ENCODE measurements around the gene ARID3C. TPM values are rescaled to one million over a fixed set of nuclear protein-coding genes. Genes with fewer than 3 reads are reported as not detected.

Gene ARID3C
- total RNA-seq, 4 donors from 2014 or later, result not detected

DNA sequence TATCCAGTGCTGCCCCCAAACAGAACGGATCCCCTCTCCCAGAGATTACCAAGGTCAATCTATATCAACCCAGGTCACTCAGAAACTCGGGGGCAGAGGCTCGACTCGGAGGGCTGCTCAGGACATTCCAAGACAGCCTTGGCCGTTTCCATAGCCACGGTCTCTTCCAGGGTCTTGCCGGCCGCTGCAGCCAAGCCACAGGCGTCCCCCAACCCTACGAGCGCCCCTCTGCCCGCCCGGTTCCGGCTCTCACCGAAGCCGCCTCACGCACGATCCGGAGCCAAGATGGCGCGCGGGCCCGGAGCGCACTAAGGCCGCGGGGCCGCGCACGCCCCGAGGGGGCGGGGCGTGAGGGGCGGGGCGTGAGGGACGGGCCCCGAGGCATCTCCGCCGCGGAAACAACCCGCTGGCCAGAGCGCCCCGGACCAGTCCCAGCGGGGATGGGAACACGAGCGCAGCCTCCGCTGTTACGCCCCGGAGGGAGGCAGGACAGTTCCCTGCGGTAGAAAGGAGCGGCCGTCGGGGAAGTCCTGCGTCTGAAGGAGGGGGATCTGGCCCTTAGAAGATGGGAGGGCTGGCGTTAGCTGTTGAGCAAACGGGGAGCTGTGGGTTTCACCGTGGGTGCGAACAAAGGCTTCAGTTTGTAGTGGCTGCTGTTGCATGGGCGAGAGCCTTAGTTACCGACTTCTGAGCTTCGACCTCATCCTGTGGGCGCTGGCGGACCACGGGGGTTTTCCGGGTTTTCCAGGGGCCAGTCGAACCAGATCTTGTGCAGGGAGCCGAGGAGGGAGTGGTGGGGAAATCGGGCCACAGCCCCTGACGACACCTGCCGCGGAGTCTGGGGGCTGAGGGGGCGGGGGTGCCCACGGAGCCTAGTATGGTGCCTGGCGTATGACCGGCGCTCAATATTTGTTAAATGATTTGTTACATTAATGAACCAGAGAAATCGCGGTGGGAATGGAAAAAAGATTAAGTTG, 16.8 kb downstream of the ARID3C start, which contains the start of gene RPP25L:
TSS of gene RPP25L (minus strand) at position 287 of the 977 bp plus-strand sequence. CDS start 801 bp downstream, outside the sequence.
- Histone ChIP-seq H3K27me3 (no peaks in the 10 kb centered on the region), H3K4me3 (peak within 1 kb of the TSS; percentile 64 to 91 (median 79)), H3K27ac (peak within 1 kb of the TSS; percentile 91 to 96 (median 94)), H3K4me1 (peaks cover 10 to 30% (median 23%) of the 10 kb centered on the region in 3 donors), H3K36me3 (peaks cover 0 to 39% (median 3%) of the 10 kb centered on the region in 3 donors), H3K9me3 (no peaks in the 10 kb centered on the region)
- DNase-seq, result peak; percentile 55
- peak in 3 of 4 donors; percentile 26 to 89 (median 78) for TF ChIP-seq POLR2A (IDR thresholded peaks at IDR 0.05)
- TF ChIP-seq, protein P1, sequence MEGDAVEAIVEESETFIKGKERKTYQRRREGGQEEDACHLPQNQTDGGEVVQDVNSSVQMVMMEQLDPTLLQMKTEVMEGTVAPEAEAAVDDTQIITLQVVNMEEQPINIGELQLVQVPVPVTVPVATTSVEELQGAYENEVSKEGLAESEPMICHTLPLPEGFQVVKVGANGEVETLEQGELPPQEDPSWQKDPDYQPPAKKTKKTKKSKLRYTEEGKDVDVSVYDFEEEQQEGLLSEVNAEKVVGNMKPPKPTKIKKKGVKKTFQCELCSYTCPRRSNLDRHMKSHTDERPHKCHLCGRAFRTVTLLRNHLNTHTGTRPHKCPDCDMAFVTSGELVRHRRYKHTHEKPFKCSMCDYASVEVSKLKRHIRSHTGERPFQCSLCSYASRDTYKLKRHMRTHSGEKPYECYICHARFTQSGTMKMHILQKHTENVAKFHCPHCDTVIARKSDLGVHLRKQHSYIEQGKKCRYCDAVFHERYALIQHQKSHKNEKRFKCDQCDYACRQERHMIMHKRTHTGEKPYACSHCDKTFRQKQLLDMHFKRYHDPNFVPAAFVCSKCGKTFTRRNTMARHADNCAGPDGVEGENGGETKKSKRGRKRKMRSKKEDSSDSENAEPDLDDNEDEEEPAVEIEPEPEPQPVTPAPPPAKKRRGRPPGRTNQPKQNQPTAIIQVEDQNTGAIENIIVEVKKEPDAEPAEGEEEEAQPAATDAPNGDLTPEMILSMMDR (IDR thresholded peaks at IDR 0.05), result no peak
- intact Hi-C loops (cut with DNase I), result no loop called here
- WGBS, 2 donors, result 1 to 2% methylated on average over 6 to 7 of the region's 77 CpGs

DNA sequence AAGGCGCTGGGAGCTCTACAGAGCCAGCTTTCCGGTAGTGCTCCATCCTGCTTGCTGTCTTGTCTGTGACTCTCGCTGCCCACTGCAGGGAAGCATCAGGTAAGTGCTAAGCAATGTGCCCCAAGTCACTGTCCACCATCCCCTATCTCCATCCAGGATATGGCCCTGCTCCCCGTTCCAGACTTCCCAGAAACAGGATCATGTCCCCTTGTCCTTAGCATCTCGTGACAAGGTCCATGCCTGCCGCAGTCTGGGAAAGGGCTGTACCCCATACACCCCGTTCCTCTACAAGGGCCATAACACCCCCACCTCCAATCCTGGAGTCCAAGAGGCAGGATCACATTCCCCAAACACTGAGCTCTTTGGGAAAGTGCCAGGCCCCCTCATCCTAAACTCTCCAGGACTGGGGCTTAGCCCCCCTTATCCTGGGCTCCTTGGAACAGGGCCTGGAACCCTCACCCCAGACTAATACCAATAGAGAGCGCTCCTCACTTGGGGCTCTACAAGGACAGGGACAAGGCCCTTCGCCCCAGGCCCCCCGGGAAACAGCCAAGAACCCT, 17.5 kb downstream of the ARID3C start:
- H3K4me1 ChIP-seq, result peaks cover 10 to 30% (median 23%) of the 10 kb centered on the region in 3 donors
- intact Hi-C loops (cut with DNase I), result no loop called here
- WGBS, 2 donors, result 56 to 67% methylated on average over 3 to 4 of the region's 10 CpGs
- peak overlapping the region; percentile 64 to 91 (median 79) for H3K4me3 ChIP-seq
- no peaks in the 10 kb centered on the region for H3K27me3 ChIP-seq
- no peak for DNase-seq
- peaks cover 0 to 31% (median 0%) of the 10 kb centered on the region in 3 donors for H3K36me3 ChIP-seq
- H3K9me3 ChIP-seq, result no peaks in the 10 kb centered on the region
- peak overlapping the region; percentile 91 to 96 (median 94) for H3K27ac ChIP-seq
- no peak for TF ChIP-seq POLR2A (IDR thresholded peaks at IDR 0.05)
- TF ChIP-seq, protein P1 (IDR thresholded peaks at IDR 0.05), result no peak

DNA sequence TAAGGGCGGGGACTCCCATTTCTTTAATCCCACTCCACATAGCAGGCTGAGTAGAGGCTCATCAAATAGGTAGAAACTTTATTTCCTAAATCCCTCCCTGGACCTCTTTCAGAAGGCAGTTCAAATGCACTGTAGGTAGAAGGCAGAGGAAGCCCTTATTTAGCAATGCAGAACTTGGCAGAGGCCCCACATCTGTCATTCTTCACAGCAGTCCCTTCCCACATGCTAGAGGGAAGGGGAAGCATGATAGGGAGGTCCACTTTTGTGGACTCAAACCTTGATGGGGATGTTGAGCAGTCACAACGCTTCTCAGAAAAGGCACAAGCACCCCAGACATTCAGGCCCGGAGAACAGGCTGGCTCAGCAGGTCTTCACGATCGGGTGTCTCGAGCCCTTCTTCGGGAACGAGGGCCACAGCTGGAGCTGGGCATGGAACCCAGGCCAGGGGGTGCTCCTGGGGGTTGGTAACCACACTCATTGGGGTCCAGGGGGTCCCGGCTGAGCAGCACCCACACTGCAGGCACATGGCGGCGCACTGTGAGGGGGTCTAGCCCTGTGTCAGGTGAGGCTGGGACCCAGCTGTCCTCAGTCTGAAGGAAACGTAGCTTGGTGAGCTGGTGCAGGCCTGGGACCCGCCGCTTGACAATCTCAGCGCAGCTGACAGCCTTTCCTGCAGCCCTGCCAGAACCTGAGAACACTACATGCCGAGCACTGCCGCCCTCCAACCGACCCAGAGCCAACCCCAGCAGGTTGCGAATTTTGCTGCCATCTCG, 18.2 kb downstream of the ARID3C start:
- 70 to 79% methylated on average over 8 of the region's 20 CpGs for WGBS, 2 donors
- no peak for TF ChIP-seq POLR2A (IDR thresholded peaks at IDR 0.05)
- TF ChIP-seq, protein P1 (IDR thresholded peaks at IDR 0.05), result no peak
- Histone ChIP-seq H3K36me3 (peaks cover 0 to 24% (median 0%) of the 10 kb centered on the region in 3 donors), H3K27me3 (no peaks in the 10 kb centered on the region), H3K9me3 (no peaks in the 10 kb centered on the region), H3K4me3 (peak overlapping the region; percentile 64 to 91 (median 79)), H3K27ac (peak overlapping the region in 2 of 4 donors; percentile 91 to 96), H3K4me1 (peaks cover 10 to 30% (median 23%) of the 10 kb centered on the region in 3 donors)
- intact Hi-C loops (cut with DNase I), result no loop called here
- DNase-seq, result no peak

DNA sequence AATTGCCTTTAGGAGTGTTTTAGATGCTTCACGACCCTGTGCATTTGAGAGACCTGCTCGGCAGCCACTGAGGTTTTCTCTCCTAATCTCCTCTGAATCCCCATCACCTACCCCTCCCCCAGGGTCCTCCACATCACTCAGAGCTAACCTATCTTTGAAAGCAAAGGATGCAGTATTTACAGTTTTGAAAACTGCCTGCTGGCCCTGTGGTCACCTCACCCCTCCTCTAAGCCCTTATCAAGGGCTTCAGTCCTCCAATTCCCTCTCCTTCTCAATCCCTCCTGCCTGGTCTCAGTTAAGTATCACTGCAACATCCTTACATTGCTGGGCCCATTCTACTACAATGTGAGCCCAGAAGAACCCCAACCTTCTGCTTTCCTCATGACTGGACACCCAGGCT, 21.5 kb downstream of the ARID3C start:
- H3K4me3 ChIP-seq, result no peak overlapping the region
- no peak for DNase-seq
- WGBS, 2 donors, result 36 to 45% methylated on average over 2 of the region's 2 CpGs
- H3K36me3 ChIP-seq, result no peaks in the 10 kb centered on the region
- intact Hi-C loops (cut with DNase I), result no loop called here
- peaks cover 10 to 20% (median 12%) of the 10 kb centered on the region in 3 donors for H3K4me1 ChIP-seq
- H3K27me3 ChIP-seq, result no peaks in the 10 kb centered on the region
- H3K9me3 ChIP-seq, result no peaks in the 10 kb centered on the region
- H3K27ac ChIP-seq, result no peak overlapping the region
- no peak for TF ChIP-seq POLR2A (IDR thresholded peaks at IDR 0.05)
- TF ChIP-seq, protein P1 (IDR thresholded peaks at IDR 0.05), result no peak
